Liver (tissue), 3 donors: ENCODE measurements around the gene TCERG1L.

ENCODE experiments used
- EGR1 ChIP-seq, 2 donors: IDR thresholded peaks; 2 replicates each; pipeline ENCODE4 v1.6.1; 2016 to 2018; ENCODE audit warnings: antibody characterized with exemption in 2 of 2, low read depth in 2 of 2
- GABPA ChIP-seq, 2 donors: IDR thresholded peaks in 1 of 2; conservative IDR thresholded peaks in 1 of 2; 2 replicates each; pipeline ENCODE4 v1.6.1; 2016; ENCODE audit warnings: antibody characterized with exemption in 2 of 2, mild to moderate bottlenecking in 1 of 2, moderate library complexity in 1 of 2
- RAD21 ChIP-seq, 2 donors: IDR thresholded peaks; 2 replicates each; pipeline ENCODE4 v1.6.1; 2016; ENCODE audit warnings: antibody characterized with exemption in 2 of 2, mild to moderate bottlenecking in 2 of 2
- SP1 ChIP-seq: IDR thresholded peaks from 2 replicates; pipeline ENCODE4 v1.6.1; 2018; ENCODE audit warnings: antibody characterized with exemption, mild to moderate bottlenecking
- TAF1 ChIP-seq: conservative IDR thresholded peaks from 2 replicates; pipeline ENCODE4 v1.6.1; 2016; ENCODE audit warnings: antibody characterized with exemption, mild to moderate bottlenecking
- YY1 ChIP-seq: IDR thresholded peaks from 2 replicates; pipeline ENCODE4 v1.6.1; 2016; ENCODE audit warnings: antibody characterized with exemption, mild to moderate bottlenecking
- TF ChIP-seq, protein P1 (sequence below): fragments of 150-350 bp; IDR thresholded peaks from 2 replicates; pipeline ENCODE4 v1.5.1; 2017; ENCODE audit warnings: improper control_type of control experiment, low read depth, low read length; ENCODE audit not compliant: missing input control
- TF ChIP-seq, protein P2 (sequence below): IDR thresholded peaks from 2 replicates; pipeline ENCODE4 v1.6.1; 2016; ENCODE audit warnings: antibody characterized with exemption
- TF ChIP-seq, protein P3 (sequence below): IDR thresholded peaks from 2 replicates; pipeline ENCODE4 v1.6.1; 2016; ENCODE audit warnings: antibody characterized with exemption, mild to moderate bottlenecking
- donor health status: healthy.
- donor health status: healthy.

DNA sequence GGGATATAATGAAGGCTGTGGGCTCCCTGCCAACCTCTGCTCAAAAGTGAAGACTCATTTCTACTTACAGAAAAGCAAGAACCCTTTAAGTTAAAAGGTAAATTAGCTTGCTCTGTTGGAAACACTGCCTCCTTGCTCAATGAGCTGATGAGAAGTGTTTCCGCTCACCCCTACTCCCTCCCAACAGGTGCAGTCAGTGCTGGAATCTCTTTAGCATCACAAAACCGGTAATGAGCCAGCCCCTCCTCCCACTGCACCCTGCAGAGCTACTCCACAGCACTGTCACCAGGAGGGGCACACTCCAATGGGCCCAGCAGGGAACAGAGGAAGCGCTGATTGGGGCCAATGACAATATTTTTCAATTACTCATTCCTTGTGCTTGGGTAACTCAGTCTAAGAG is 262.5 kb downstream of the TCERG1L start:
- TF ChIP-seq, protein P1, sequence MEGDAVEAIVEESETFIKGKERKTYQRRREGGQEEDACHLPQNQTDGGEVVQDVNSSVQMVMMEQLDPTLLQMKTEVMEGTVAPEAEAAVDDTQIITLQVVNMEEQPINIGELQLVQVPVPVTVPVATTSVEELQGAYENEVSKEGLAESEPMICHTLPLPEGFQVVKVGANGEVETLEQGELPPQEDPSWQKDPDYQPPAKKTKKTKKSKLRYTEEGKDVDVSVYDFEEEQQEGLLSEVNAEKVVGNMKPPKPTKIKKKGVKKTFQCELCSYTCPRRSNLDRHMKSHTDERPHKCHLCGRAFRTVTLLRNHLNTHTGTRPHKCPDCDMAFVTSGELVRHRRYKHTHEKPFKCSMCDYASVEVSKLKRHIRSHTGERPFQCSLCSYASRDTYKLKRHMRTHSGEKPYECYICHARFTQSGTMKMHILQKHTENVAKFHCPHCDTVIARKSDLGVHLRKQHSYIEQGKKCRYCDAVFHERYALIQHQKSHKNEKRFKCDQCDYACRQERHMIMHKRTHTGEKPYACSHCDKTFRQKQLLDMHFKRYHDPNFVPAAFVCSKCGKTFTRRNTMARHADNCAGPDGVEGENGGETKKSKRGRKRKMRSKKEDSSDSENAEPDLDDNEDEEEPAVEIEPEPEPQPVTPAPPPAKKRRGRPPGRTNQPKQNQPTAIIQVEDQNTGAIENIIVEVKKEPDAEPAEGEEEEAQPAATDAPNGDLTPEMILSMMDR: no peak
- TF ChIP-seq, protein P2, sequence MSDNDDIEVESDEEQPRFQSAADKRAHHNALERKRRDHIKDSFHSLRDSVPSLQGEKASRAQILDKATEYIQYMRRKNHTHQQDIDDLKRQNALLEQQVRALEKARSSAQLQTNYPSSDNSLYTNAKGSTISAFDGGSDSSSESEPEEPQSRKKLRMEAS: no peak
- TF ChIP-seq, protein P3, sequence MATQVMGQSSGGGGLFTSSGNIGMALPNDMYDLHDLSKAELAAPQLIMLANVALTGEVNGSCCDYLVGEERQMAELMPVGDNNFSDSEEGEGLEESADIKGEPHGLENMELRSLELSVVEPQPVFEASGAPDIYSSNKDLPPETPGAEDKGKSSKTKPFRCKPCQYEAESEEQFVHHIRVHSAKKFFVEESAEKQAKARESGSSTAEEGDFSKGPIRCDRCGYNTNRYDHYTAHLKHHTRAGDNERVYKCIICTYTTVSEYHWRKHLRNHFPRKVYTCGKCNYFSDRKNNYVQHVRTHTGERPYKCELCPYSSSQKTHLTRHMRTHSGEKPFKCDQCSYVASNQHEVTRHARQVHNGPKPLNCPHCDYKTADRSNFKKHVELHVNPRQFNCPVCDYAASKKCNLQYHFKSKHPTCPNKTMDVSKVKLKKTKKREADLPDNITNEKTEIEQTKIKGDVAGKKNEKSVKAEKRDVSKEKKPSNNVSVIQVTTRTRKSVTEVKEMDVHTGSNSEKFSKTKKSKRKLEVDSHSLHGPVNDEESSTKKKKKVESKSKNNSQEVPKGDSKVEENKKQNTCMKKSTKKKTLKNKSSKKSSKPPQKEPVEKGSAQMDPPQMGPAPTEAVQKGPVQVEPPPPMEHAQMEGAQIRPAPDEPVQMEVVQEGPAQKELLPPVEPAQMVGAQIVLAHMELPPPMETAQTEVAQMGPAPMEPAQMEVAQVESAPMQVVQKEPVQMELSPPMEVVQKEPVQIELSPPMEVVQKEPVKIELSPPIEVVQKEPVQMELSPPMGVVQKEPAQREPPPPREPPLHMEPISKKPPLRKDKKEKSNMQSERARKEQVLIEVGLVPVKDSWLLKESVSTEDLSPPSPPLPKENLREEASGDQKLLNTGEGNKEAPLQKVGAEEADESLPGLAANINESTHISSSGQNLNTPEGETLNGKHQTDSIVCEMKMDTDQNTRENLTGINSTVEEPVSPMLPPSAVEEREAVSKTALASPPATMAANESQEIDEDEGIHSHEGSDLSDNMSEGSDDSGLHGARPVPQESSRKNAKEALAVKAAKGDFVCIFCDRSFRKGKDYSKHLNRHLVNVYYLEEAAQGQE: no peak
- TF ChIP-seq YY1: no peak
- TF ChIP-seq EGR1 (IDR thresholded peaks at IDR 0.05; ENCODE audit: low read depth in 2 of 2): no peak
- TF ChIP-seq SP1: no peak
- no peak for TF ChIP-seq GABPA (IDR thresholded peaks at IDR 0.05 in 1 of 2, conservative IDR thresholded peaks at IDR 0.05 in 1 of 2)
- TF ChIP-seq TAF1: no peak
- TF ChIP-seq RAD21 (IDR thresholded peaks at IDR 0.05): no peak
